Progenitor cell of endocrine pancreas (in vitro differentiated cells): Measurements from ENCODE around the gene TMSB4X. TPM values are rescaled to one million over a fixed set of nuclear protein-coding genes. Genes with fewer than 3 reads are reported as not detected.

Experiments used
- DNase-seq: peaks from one replicate; pipeline ENCODE4 v3.0.0; 2021; ENCODE audit warnings: low spot score; ENCODE audit not compliant: unreplicated experiment
- H3K27ac Mint-ChIP-seq: 2 replicates; pipeline ENCODE4 v1.8.0; 2021; ENCODE audit warnings: mild to moderate bottlenecking, moderate library complexity, mixed read lengths
- H3K27me3 Mint-ChIP-seq: 2 replicates; pipeline ENCODE4 v1.8.0; 2021; ENCODE audit warnings: mixed read lengths
- H3K36me3 Mint-ChIP-seq: 2 replicates; pipeline ENCODE4 v1.8.0; 2022; ENCODE audit warnings: mixed read lengths; ENCODE audit not compliant: insufficient read depth
- H3K4me1 Mint-ChIP-seq: 2 replicates; pipeline ENCODE4 v1.8.0; 2021; ENCODE audit warnings: low read depth, mixed read lengths
- H3K4me3 Mint-ChIP-seq: 2 replicates; pipeline ENCODE4 v1.8.0; 2021; ENCODE audit warnings: low read depth, mild to moderate bottlenecking, moderate library complexity, mixed read lengths
- H3K9me3 Mint-ChIP-seq: 2 replicates; pipeline ENCODE4 v1.8.0; 2021; ENCODE audit warnings: low read depth, mixed read lengths
- total RNA-seq: library from RNA; stranded (reverse); gene quantifications from 2 replicates; pipeline ENCODE4 v1.2.1, GENCODE V29; 2021
- TF ChIP-seq, protein P1 (sequence below): fragments of 200-600 bp; sonication (generic); IDR thresholded peaks from one replicate; pipeline ENCODE4 v1.5.0; 2021; ENCODE audit warnings: antibody characterized with exemption, mild to moderate bottlenecking; ENCODE audit not compliant: unreplicated experiment

Gene TMSB4X
- total RNA-seq, 1 donor from 2014 or later, result 1,699 TPM

DNA sequence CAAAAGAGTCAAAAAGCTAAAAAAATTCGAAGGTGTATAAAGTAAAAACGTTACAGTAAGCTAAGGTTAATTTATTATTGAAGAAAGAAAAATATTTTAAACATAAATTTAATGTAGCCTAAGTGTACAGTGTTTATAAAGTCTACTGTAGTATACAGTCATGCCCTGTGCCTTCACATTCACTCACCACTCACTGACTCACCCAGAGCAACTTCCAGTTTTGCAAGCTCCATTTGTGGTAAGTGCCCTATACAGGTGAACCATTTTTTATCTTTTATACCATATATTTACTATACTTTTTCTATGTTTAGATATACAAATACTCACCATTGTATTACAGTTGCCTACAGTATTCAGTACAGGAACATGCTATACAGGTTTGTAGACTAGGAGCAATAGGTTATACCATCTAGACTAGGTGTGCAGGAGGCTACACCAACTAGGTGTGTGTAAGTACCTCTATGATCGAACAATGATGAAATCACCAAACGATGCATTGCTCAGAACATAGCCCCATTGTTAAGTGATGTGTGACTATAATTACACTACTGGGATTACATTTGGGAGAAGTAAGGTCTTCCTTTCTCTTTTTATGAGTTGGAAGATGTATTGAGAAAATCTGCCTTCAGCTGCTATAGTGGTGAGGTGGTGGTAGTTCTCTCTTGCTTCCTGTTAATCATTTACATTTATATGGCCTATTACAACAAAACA lies 27.2 kb downstream of the TMSB4X start:
- peaks cover 16% of the 10 kb centered on the region for H3K4me1 Mint-ChIP-seq
- H3K9me3 Mint-ChIP-seq, result peaks cover 3% of the 10 kb centered on the region
- TF ChIP-seq, protein P1, sequence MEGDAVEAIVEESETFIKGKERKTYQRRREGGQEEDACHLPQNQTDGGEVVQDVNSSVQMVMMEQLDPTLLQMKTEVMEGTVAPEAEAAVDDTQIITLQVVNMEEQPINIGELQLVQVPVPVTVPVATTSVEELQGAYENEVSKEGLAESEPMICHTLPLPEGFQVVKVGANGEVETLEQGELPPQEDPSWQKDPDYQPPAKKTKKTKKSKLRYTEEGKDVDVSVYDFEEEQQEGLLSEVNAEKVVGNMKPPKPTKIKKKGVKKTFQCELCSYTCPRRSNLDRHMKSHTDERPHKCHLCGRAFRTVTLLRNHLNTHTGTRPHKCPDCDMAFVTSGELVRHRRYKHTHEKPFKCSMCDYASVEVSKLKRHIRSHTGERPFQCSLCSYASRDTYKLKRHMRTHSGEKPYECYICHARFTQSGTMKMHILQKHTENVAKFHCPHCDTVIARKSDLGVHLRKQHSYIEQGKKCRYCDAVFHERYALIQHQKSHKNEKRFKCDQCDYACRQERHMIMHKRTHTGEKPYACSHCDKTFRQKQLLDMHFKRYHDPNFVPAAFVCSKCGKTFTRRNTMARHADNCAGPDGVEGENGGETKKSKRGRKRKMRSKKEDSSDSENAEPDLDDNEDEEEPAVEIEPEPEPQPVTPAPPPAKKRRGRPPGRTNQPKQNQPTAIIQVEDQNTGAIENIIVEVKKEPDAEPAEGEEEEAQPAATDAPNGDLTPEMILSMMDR, result no peak
- H3K4me3 Mint-ChIP-seq, result no peak overlapping the region
- H3K36me3 Mint-ChIP-seq, result no peaks in the 10 kb centered on the region
- H3K27me3 Mint-ChIP-seq, result no peaks in the 10 kb centered on the region
- no peak overlapping the region for H3K27ac Mint-ChIP-seq
- DNase-seq, result no peak

DNA sequence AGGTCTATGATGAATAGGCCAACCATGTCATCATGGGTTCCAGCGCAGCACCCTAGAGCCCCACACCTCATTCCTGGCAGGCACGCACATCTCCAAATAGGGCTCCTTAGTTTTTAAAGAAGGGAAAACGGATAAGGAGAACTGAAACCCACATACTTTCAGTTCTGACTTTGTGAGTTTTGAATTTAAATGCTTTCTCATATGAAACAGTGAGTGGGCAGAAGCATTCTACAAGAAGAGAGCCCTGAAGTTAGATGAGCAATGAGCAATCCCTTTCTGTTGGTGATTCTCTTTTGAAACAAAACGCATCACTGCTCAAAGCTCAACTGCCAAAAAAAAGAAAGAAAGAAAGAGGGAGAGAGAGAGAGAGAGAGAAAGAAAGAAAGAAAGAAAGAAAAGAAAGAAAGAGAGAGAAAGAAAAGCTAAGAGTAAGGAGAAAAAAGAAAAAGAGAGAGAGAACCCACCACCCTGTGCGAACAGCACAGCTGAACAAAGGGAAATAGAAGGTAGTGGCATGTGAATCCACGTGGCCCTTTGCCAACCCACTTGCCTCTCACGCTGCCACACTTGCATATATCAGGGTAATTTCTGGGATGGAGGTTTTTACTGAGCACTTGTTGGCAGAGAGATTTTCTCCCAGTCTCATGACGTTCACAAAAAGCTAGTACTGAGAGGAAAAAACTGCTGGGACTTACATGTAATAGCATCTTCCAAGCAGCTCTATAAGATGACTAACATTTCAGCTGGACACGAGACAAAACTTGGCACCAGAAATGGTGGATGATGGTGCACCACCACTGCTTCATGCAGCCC lies 31.0 kb downstream of the TMSB4X start:
- peaks cover 8% of the 10 kb centered on the region for H3K9me3 Mint-ChIP-seq
- H3K27me3 Mint-ChIP-seq, result no peaks in the 10 kb centered on the region
- TF ChIP-seq, protein P1, result no peak
- no peak overlapping the region for H3K4me3 Mint-ChIP-seq
- peaks cover 6% of the 10 kb centered on the region for H3K4me1 Mint-ChIP-seq
- no peak overlapping the region for H3K27ac Mint-ChIP-seq
- H3K36me3 Mint-ChIP-seq, result no peaks in the 10 kb centered on the region
- no peak for DNase-seq

DNA sequence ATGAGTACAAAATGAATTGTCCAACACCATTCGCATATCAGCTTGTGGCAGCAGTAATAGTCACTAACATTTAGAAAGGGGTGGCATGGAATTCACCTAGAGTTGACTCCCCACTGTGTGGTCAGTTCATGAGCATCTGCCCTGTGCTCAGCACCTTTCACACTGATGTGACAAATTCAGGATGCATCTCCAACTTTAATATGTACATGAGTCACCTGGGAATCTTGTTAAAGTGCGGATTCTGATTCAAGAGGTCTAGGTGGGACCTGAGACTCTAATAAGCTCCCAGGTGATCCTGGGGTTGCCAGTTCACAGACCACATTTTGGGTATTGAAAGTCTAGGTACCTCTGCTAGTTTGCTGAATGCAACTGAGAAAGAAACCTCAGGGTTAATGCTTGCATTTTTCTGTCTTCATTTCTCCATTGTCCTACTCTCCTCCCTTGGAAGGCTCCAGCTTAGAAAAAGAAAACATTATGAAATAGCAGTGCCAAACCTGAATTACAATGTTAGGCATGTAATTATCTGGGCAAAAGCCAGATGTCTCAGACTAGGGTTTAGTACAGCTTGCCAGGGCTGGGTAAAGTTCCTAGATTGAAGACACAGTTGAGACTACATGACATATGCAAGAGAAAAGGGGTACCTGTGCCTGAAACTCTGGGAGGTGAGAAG lies 32.7 kb downstream of the TMSB4X start:
- Mint-ChIP-seq H3K4me3 (no peak overlapping the region), H3K27ac (no peak overlapping the region), H3K36me3 (no peaks in the 10 kb centered on the region), H3K27me3 (no peaks in the 10 kb centered on the region), H3K4me1 (peaks cover 6% of the 10 kb centered on the region), H3K9me3 (peaks cover 8% of the 10 kb centered on the region)
- TF ChIP-seq, protein P1, result no peak
- no peak for DNase-seq

DNA sequence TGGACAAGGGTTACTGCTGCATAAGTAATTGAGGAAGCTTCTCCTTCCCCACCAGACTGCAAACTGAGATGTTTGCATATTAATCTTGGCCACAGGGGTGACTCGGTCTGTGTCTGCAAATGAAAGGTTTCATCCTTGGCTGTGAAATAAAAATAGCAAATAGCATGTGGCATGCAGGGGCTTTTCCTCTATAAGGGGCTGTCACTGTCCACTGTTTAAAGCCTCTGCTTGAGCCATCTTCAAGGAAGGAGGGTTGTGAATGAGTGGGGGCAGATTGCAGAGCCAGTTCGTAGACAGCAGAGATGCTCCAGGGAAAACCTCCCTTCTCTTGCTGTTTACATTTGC lies 33.3 kb downstream of the TMSB4X start:
- H3K27me3 Mint-ChIP-seq, result no peaks in the 10 kb centered on the region
- peaks cover 8% of the 10 kb centered on the region for H3K9me3 Mint-ChIP-seq
- no peak overlapping the region for H3K4me3 Mint-ChIP-seq

DNA sequence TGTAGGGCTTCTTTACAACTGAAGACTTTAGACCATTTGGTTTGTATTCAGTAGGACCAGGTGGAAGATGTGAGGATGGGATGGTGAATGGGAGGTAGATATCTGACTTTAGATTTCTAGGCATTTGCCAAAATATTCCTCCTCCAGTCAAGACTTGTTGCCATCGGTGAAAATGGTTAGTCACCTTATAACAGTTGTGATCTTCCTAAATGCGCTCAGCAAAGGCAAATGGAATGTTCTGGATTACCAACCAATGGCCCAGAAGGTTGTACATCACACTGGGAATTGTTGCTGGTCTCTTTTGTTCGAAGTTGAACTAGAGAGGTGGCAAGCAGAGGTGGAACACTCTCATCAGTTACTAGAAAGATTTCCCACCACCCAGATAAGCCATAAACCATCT lies 33.9 kb downstream of the TMSB4X start:
- H3K27me3 Mint-ChIP-seq, result no peaks in the 10 kb centered on the region
- no peaks in the 10 kb centered on the region for H3K36me3 Mint-ChIP-seq
- TF ChIP-seq, protein P1, result no peak
- H3K9me3 Mint-ChIP-seq, result peaks cover 8% of the 10 kb centered on the region
- no peak overlapping the region for H3K27ac Mint-ChIP-seq
- DNase-seq, result no peak
- no peak overlapping the region for H3K4me3 Mint-ChIP-seq
- peaks cover 11% of the 10 kb centered on the region for H3K4me1 Mint-ChIP-seq

More for the DNA sequence above, 33.3 kb downstream of the TMSB4X start:
- Mint-ChIP-seq H3K36me3 (no peaks in the 10 kb centered on the region), H3K27ac (no peak overlapping the region), H3K4me1 (peaks cover 6% of the 10 kb centered on the region)
- no peak for DNase-seq
- TF ChIP-seq, protein P1, result no peak
